ENCODE results near the gene COMMD7. TPM values are rescaled to one million over a fixed set of nuclear protein-coding genes. Genes with fewer than 3 reads are reported as not detected.

The COMMD7 gene
- total RNA-seq, 4 donors from 2014 or later = 9.8 to 22.5 (median 10.2) TPM

DNA sequence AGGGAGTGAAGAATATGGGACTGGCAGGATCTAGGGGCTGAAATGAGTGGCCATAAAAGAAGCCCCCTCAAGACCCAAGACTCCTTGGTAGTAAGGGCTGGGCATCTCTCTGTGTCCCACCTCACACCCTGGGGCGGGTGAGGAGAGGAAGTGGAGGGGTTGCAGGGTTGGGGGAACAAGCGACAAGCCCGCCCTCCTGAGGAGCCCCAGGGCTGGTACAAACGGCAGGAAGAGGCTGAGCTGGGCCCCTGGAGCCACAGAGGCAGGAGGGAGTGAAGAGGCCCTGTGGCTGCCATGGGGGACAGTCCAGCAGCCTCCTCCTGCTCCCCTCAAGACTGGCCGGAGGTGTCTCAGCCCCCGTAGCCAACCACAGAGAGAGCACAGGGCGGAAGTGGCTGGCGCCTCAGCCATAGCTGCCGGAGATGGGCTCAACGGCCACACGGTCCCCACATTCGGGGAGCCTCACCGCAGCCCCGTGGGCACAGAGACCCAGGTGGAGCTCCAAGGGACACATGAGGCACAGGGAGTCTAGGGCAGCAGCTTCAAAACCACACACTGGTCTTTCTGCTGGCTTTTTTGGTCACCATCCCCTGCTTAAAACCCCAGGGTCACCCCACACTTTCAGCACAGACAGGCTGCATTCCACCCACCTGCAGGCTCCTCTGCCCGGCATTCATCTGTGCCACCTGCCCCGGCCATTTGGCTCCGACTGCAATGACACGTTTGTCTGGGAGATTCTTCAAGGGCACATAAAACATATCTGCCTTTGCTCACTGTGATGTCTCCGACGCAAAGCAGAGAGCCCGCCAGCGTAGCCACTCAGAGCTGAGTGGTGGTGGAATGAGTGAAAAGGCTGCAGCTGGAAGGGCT lies 70.0 kb downstream of the COMMD7 start:
- Histone ChIP-seq H3K27ac (peak overlapping the region in 2 of 4 donors; percentile 13 to 42), H3K27me3 (no peaks in the 10 kb centered on the region), H3K4me3 (no peak overlapping the region), H3K36me3 (no peaks in the 10 kb centered on the region), H3K9me3 (no peaks in the 10 kb centered on the region), H3K4me1 (peaks cover 0 to 5% (median 3%) of the 10 kb centered on the region in 3 donors)
- intact Hi-C loops (cut with DNase I) = no loop called here
- TF ChIP-seq, protein P1, sequence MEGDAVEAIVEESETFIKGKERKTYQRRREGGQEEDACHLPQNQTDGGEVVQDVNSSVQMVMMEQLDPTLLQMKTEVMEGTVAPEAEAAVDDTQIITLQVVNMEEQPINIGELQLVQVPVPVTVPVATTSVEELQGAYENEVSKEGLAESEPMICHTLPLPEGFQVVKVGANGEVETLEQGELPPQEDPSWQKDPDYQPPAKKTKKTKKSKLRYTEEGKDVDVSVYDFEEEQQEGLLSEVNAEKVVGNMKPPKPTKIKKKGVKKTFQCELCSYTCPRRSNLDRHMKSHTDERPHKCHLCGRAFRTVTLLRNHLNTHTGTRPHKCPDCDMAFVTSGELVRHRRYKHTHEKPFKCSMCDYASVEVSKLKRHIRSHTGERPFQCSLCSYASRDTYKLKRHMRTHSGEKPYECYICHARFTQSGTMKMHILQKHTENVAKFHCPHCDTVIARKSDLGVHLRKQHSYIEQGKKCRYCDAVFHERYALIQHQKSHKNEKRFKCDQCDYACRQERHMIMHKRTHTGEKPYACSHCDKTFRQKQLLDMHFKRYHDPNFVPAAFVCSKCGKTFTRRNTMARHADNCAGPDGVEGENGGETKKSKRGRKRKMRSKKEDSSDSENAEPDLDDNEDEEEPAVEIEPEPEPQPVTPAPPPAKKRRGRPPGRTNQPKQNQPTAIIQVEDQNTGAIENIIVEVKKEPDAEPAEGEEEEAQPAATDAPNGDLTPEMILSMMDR (IDR thresholded peaks at IDR 0.05) = no peak
- no peak for TF ChIP-seq POLR2A (IDR thresholded peaks at IDR 0.05)
- 65 to 72% methylated on average over 6 to 8 of the region's 22 CpGs for WGBS, 2 donors
- DNase-seq = no peak

DNA sequence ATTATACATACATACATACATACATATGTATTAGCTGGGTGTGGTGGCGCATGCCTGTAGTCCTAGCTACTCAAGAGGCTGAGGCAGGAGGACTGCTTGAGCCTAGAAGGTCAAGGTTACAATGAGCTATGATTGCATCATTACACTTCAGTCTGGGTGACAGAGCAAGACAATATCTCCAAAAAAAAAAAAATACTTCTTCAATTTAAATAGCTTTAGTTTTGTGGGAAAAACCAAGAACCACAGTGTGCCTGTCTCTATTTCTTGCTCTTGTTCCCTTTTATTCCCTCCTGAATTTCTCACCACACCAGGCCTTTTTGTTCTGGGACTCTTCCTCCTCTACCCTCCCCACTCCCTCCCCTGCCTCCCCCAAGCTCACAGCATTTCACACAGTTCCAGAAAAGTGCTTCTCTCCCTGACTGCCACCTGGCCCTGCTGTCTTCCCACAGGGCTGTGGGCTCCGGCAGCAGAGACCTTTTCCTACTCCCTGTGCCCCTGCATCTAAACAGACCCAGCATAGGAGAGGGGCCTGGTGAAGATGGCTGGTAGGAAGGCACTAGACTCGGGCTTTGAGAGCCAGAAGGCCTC lies 70.8 kb downstream of the COMMD7 start:
- Histone ChIP-seq H3K36me3 (no peaks in the 10 kb centered on the region), H3K4me3 (no peak overlapping the region), H3K4me1 (peaks cover 0 to 5% (median 3%) of the 10 kb centered on the region in 3 donors), H3K27me3 (no peaks in the 10 kb centered on the region), H3K9me3 (no peaks in the 10 kb centered on the region), H3K27ac (peak overlapping the region in 2 of 4 donors; percentile 13 to 42)
- intact Hi-C loops (cut with DNase I) = no loop called here
- 91 to 94% methylated on average over 1 of the region's 3 CpGs for WGBS, 2 donors
- TF ChIP-seq POLR2A (IDR thresholded peaks at IDR 0.05) = no peak
- TF ChIP-seq, protein P1 (IDR thresholded peaks at IDR 0.05) = no peak
- no peak for DNase-seq

DNA sequence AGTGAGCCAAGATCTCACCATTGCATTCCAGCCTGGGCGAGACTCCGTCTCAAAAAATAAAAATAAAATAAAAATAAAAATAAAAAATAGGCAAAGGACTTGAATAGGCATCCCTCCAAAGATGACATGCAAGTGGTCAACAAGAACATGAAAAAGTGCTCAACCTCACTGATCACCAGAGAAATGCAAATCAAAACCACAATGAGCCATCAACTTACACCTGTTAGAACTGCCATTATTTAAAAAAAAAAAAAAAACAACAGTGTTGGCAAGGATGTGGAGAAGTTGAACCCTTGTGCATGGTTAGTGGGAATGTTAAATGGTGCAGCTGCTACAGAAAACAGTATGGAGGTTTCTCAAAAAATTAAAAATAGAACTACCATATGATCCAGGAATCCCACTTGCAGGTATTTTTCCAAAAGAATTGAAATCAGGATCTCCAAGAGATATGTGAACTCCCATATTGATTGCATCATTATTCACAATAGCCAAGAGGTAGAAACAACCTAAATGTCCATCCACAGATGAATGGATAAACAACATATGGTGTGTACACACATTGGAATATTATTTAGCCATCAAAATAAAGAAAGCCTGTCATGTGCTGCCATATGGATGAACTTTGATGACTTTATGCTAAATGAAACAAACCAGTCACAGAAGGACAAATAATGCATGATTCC lies 72.4 kb downstream of the COMMD7 start:
- H3K9me3 ChIP-seq = no peaks in the 10 kb centered on the region
- H3K4me1 ChIP-seq = peaks cover 0 to 6% (median 3%) of the 10 kb centered on the region in 3 donors
- H3K27me3 ChIP-seq = peaks cover 0 to 4% (median 0%) of the 10 kb centered on the region in 4 donors
- intact Hi-C loops (cut with DNase I) = no loop called here
- 90 to 100% methylated on average over 2 of the region's 2 CpGs for WGBS, 2 donors
- H3K4me3 ChIP-seq = no peak overlapping the region
- no peaks in the 10 kb centered on the region for H3K36me3 ChIP-seq
- no peak for DNase-seq
- H3K27ac ChIP-seq = no peak overlapping the region
- no peak for TF ChIP-seq POLR2A (IDR thresholded peaks at IDR 0.05)
- TF ChIP-seq, protein P1 (IDR thresholded peaks at IDR 0.05) = no peak

DNA sequence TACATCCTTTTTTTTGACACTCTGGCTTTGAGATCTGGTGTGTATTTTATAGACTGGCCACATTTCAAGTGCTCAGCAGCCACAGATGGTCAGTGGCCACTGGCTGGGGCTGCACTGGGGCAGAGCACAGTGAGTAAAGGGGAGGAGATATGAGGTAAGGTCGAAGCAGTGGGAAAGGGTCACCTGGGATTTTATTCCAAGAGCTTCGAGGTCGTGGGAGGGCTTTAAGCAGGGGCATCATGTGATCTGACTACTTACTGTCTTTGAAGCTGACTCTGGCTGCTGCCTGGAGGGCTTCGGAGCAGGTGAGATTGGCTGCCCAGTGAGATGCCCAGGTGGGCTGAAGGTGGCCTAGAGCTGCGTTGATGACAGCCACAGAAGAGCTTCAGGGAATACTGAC lies 76.2 kb downstream of the COMMD7 start:
- no peak for TF ChIP-seq POLR2A (IDR thresholded peaks at IDR 0.05)
- TF ChIP-seq, protein P1 (IDR thresholded peaks at IDR 0.05) = no peak
- Histone ChIP-seq H3K9me3 (no peaks in the 10 kb centered on the region), H3K27ac (no peak overlapping the region), H3K36me3 (no peaks in the 10 kb centered on the region), H3K27me3 (peaks cover 0 to 8% (median 0%) of the 10 kb centered on the region in 4 donors), H3K4me1 (peaks cover 0 to 14% (median 4%) of the 10 kb centered on the region in 3 donors), H3K4me3 (no peak overlapping the region)
- 58 to 65% methylated on average over 3 to 5 of the region's 5 CpGs for WGBS, 2 donors
- no peak for DNase-seq
- intact Hi-C loops (cut with DNase I) = no loop called here

Measured in esophagus squamous epithelium (tissue), 5 donors.